GM12878 (cell line): ENCODE data around the gene SYT14. TPM values are rescaled to one million over a fixed set of nuclear protein-coding genes. Genes with fewer than 3 reads are reported as not detected.

ENCODE experiments used
- CUX1 ChIP-seq: IDR thresholded peaks from 2 replicates; pipeline ENCODE4 v1.6.1; 2012; ENCODE audit warnings: improper control_type of control experiment, low read depth, low read length; ENCODE audit not compliant: insufficient replicate concordance
- polyA plus RNA-seq, 11 experiments: library from polyadenylated mRNA; depleted of rRNA in 4 of 11; unstranded in 6 of 11; stranded (reverse) in 5 of 11; fragments of >200 nt; fragmentation: Nextera tagmentation in 4 of 11; fragmentation: Illumina TruSeq in 1 of 11; extraction: Ambion mirVana in 4 of 11; extraction: Trizol in 1 of 11; gene quantifications; 1 replicate in 1 of 11; 2 replicates in 10 of 11; pipeline versions ENCODE4 v1.2.1 to v1.2.3, GENCODE V29; 2011 to 2016; ENCODE audit warnings: inconsistent platforms in 2 of 11, missing spikeins in 2 of 11, low read depth in 1 of 11
- total RNA-seq, 4 experiments: library from RNA; depleted of rRNA in 3 of 4; stranded (reverse); fragments of >200 nt in 3 of 4; fragmentation: Illumina TruSeq in 1 of 4; extraction: Trizol in 1 of 4; gene quantifications; 2 replicates each; pipeline versions ENCODE4 v1.2.1 to v1.2.3, GENCODE V29; 2013 to 2021

The SYT14 gene
- total and polyA plus RNA-seq, 10 of the 15 experiments (the other 5 are each of a cell fraction or from before 2014, with no cell fraction given): under 0.01 TPM; not detected in 9

DNA sequence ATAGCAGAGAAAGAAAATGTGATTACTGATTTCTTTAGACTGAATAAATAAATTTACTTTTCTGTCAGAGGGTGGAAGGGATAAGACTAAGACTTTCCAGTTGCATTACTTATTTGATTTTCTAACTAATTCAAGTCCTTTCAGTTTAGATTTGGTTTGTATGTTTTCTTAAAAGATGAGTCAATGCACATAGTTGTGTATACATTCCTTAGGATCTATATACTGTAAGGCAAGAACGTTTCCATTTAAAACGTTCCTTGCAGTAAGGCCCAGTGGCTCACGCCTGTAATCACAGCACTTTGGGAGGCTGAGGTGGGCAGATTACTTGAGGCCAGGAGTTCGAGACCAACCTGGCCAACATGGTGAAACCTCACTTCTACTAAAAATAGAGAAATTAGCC is 280.0 kb downstream of the SYT14 start (continued):
- no peak for TF ChIP-seq CUX1
- TF ChIP-seq, all 136 proteins: peak for 0

Other genes starting within 250 kb of the SYT14 start
- not detected in 2 replicates for gene HSD11B1, start 233.4 kb upstream of the SYT14 start, total RNA-seq (2014; rRNA removed)
- gene HSD11B1, start 233.4 kb upstream of the SYT14 start, total RNA-seq (2014; rRNA removed; fragmentation: Illumina TruSeq; extraction: Trizol): not detected in 2 replicates
- not detected in 2 replicates for gene HSD11B1, start 233.4 kb upstream of the SYT14 start, total RNA-seq (2021)
- gene HSD11B1, start 233.4 kb upstream of the SYT14 start, polyA plus RNA-seq (2011; rRNA removed): 0.10 and 0.15 TPM in 2 replicates
- not detected in 2 replicates for gene HSD11B1, start 233.4 kb upstream of the SYT14 start, polyA plus RNA-seq (2014; fragmentation: Illumina TruSeq; extraction: Trizol)
- under 1 TPM; 0.04 to 0.27 TPM for gene HSD11B1, start 233.4 kb upstream of the SYT14 start, polyA plus RNA-seq (2014; fragmentation: Nextera tagmentation; extraction: Ambion mirVana)
- 0.05 TPM in 1 of 2 replicates, not detected in the other for gene HSD11B1, start 233.4 kb upstream of the SYT14 start, polyA plus RNA-seq (2014; rRNA removed)
- gene HSD11B1, start 233.4 kb upstream of the SYT14 start, polyA plus RNA-seq (2016; fragmentation: Nextera tagmentation; extraction: Ambion mirVana): not detected
- 57.0 and 61.6 TPM in 2 replicates for gene TRAF3IP3, start 182.2 kb upstream of the SYT14 start, total RNA-seq (2014; rRNA removed)
- 78.2 and 81.8 TPM in 2 replicates for gene TRAF3IP3, start 182.2 kb upstream of the SYT14 start, total RNA-seq (2014; rRNA removed; fragmentation: Illumina TruSeq; extraction: Trizol)
- 62.6 and 67.5 TPM in 2 replicates for gene TRAF3IP3, start 182.2 kb upstream of the SYT14 start, total RNA-seq (2021)
- 119 and 148 TPM in 2 replicates for gene TRAF3IP3, start 182.2 kb upstream of the SYT14 start, polyA plus RNA-seq (2011; rRNA removed)
- gene TRAF3IP3, start 182.2 kb upstream of the SYT14 start, polyA plus RNA-seq (2014; fragmentation: Illumina TruSeq; extraction: Trizol): 88.2 and 103 TPM in 2 replicates
- 100 to 1,000 TPM; 117 to 121 TPM for gene TRAF3IP3, start 182.2 kb upstream of the SYT14 start, polyA plus RNA-seq (2014; fragmentation: Nextera tagmentation; extraction: Ambion mirVana)
- gene TRAF3IP3, start 182.2 kb upstream of the SYT14 start, polyA plus RNA-seq (2014; rRNA removed): 64.3 and 83.5 TPM in 2 replicates
- gene TRAF3IP3, start 182.2 kb upstream of the SYT14 start, polyA plus RNA-seq (2016; fragmentation: Nextera tagmentation; extraction: Ambion mirVana): 100 to 1,000 TPM; 105 to 115 TPM
- 3.4 and 4.4 TPM in 2 replicates for gene C1orf74, start 153.7 kb upstream of the SYT14 start, total RNA-seq (2014; rRNA removed)
- 4.0 and 4.4 TPM in 2 replicates for gene C1orf74, start 153.7 kb upstream of the SYT14 start, total RNA-seq (2014; rRNA removed; fragmentation: Illumina TruSeq; extraction: Trizol)
- 3.4 and 3.5 TPM in 2 replicates for gene C1orf74, start 153.7 kb upstream of the SYT14 start, total RNA-seq (2021)
- 3.2 and 3.9 TPM in 2 replicates for gene C1orf74, start 153.7 kb upstream of the SYT14 start, polyA plus RNA-seq (2011; rRNA removed)
- gene C1orf74, start 153.7 kb upstream of the SYT14 start, polyA plus RNA-seq (2014; fragmentation: Illumina TruSeq; extraction: Trizol): 3.7 and 3.8 TPM in 2 replicates
- 1 to 10 TPM; 3.4 to 4.4 TPM for gene C1orf74, start 153.7 kb upstream of the SYT14 start, polyA plus RNA-seq (2014; fragmentation: Nextera tagmentation; extraction: Ambion mirVana)
- gene C1orf74, start 153.7 kb upstream of the SYT14 start, polyA plus RNA-seq (2014; rRNA removed): 2.3 and 3.1 TPM in 2 replicates
- gene C1orf74, start 153.7 kb upstream of the SYT14 start, polyA plus RNA-seq (2016; fragmentation: Nextera tagmentation; extraction: Ambion mirVana): 1 to 10 TPM; 4.6 to 5.5 TPM
- 0.05 TPM in 1 of 2 replicates, not detected in the other for gene IRF6, start 132.1 kb upstream of the SYT14 start, total RNA-seq (2014; rRNA removed)
- 0.04 and 0.09 TPM in 2 replicates for gene IRF6, start 132.1 kb upstream of the SYT14 start, total RNA-seq (2014; rRNA removed; fragmentation: Illumina TruSeq; extraction: Trizol)
- 0.10 and 0.21 TPM in 2 replicates for gene IRF6, start 132.1 kb upstream of the SYT14 start, total RNA-seq (2021)
- gene IRF6, start 132.1 kb upstream of the SYT14 start, polyA plus RNA-seq (2011; rRNA removed): 0.46 and 0.50 TPM in 2 replicates
- gene IRF6, start 132.1 kb upstream of the SYT14 start, polyA plus RNA-seq (2014; fragmentation: Illumina TruSeq; extraction: Trizol): 0.12 and 0.30 TPM in 2 replicates
- under 1 TPM; 0.04 to 0.05 TPM for gene IRF6, start 132.1 kb upstream of the SYT14 start, polyA plus RNA-seq (2014; fragmentation: Nextera tagmentation; extraction: Ambion mirVana)
- gene IRF6, start 132.1 kb upstream of the SYT14 start, polyA plus RNA-seq (2014; rRNA removed): 0.11 and 0.22 TPM in 2 replicates
- gene IRF6, start 132.1 kb upstream of the SYT14 start, polyA plus RNA-seq (2016; fragmentation: Nextera tagmentation; extraction: Ambion mirVana): under 1 TPM; 0.06 to 0.09 TPM
- 8.9 and 9.0 TPM in 2 replicates for gene UTP25, start 110.2 kb upstream of the SYT14 start, total RNA-seq (2014; rRNA removed)
- gene UTP25, start 110.2 kb upstream of the SYT14 start, total RNA-seq (2014; rRNA removed; fragmentation: Illumina TruSeq; extraction: Trizol): 10.2 and 10.6 TPM in 2 replicates
- 6.5 and 7.4 TPM in 2 replicates for gene UTP25, start 110.2 kb upstream of the SYT14 start, total RNA-seq (2021)
- 13.3 and 14.8 TPM in 2 replicates for gene UTP25, start 110.2 kb upstream of the SYT14 start, polyA plus RNA-seq (2011; rRNA removed)
- 9.4 and 10.8 TPM in 2 replicates for gene UTP25, start 110.2 kb upstream of the SYT14 start, polyA plus RNA-seq (2014; fragmentation: Illumina TruSeq; extraction: Trizol)
- gene UTP25, start 110.2 kb upstream of the SYT14 start, polyA plus RNA-seq (2014; fragmentation: Nextera tagmentation; extraction: Ambion mirVana): 1 to 10 TPM; 3.0 TPM
- 5.0 and 6.2 TPM in 2 replicates for gene UTP25, start 110.2 kb upstream of the SYT14 start, polyA plus RNA-seq (2014; rRNA removed)
- gene UTP25, start 110.2 kb upstream of the SYT14 start, polyA plus RNA-seq (2016; fragmentation: Nextera tagmentation; extraction: Ambion mirVana): 1 to 10 TPM; 7.9 to 9.4 TPM